T47D (cell line): ENCODE results near the gene BHLHA9.

ENCODE experiments used
- DNase-seq, 2 experiments: peaks; one replicate each; pipeline versions ENCODE4 v3.0.0 to v3.0.0-alpha.2; 2011 to 2012; ENCODE audit warnings: low read depth in 1 of 2, low spot score in 1 of 2
- JUND ChIP-seq: IDR thresholded peaks from 2 replicates; pipeline ENCODE4 v1.6.1; 2012; ENCODE audit warnings: low read depth
- in situ Hi-C: cut with HindIII; loops from 2 replicates; pipeline ENCODE4 v1.10.0; 2016; ENCODE audit warnings: low sequenced_read_pairs, low pct_unique_long_range_greater_than_20kb

The BHLHA9 gene

DNA sequence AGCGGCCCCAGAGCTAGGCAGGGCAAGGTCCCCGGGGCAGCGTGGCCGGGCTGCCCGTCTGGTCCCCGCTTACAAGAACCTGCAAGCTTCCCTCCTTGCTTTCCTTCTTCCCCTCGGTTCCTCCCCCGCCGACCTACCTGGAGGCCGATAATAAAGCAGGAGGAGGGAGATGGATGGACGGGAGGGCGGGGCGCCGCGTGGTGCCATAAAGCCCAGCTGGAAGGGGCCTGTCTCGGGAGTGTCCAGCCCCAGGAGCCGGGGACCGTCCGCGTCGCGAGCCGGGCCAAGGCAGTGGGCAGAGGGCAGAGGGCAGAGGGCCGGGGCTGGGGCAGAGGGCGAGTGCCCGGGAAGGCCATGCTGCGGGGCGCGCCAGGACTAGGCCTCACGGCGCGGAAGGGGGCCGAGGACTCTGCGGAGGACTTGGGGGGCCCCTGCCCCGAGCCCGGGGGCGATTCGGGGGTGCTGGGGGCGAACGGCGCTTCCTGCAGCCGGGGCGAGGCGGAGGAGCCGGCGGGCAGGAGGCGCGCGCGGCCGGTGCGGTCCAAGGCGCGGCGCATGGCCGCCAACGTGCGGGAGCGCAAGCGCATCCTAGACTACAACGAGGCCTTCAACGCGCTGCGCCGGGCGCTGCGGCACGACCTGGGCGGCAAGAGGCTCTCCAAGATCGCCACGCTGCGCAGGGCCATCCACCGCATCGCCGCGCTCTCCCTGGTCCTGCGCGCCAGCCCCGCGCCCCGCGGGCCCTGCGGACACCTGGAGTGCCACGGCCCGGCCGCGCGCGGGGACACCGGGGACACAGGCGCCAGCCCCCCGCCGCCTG lies at the start of gene BHLHA9:
TSS of gene BHLHA9 (plus strand) at position 235 of the 820 bp plus-strand sequence. CDS start at position 355, 120 bp downstream.
- TF ChIP-seq JUND = no peak
- no peak for DNase-seq
- in situ Hi-C loops = no loop called here

DNA sequence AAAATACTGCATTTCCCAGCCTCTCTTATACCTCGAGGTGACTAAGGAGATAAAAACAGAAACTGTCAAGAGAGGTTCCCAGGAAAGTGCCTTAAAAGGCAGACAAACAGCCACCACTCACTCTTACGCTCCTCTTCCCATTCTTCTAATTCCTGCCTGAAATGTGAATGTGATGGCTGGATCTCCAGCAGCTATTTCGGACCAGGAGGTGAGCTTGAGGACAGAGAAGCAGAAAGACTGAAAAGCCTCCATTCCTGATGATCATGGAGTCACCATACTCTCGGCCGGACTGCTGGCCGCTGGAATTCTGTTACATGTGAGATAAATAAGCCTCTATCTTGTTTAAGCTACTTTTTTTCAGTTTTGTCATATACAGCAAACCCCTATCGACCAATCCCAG lies 49.0 kb upstream of the BHLHA9 start:
- no peak for DNase-seq
- in situ Hi-C loops = no loop called here
- no peak for TF ChIP-seq JUND

DNA sequence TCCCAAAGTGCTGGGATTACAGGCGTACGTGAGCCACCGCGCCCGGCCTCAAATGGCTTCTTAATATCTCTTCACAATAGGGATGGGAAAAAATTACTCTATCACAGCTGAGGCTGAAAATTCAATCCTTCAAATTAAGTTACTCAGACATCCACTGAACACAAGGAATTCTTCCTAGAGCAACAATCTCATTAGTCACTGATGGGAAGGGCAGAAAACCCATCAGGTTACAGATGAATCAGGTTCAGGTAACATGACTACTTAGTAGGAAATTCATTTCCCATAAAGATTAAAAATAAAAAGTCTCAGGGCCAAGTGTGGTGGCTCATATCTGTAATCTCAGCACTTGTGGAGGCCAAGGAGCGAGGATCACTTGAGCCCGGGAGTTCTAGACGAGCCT lies 47.9 kb upstream of the BHLHA9 start:
- TF ChIP-seq JUND = no peak
- in situ Hi-C loops = no loop called here
- DNase-seq = no peak

DNA sequence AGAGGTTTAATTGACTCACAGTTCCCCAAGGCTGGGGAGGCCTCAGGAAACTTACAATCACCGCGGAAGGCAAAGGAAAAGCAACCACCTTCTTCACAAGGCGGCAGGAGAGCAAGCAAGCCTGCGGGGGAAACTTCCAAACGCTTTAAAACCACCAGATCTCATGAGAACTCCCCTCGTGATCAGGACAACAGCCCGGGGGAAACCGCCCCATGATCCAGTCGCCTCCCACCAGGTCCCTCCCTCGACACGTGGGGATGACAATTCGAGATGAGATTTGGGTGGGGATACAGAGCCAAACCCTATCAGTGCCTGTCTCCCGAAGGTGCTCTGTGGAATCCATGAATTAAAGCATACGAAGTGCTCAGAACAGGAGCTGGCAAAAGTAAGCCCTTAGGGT lies 46.6 kb upstream of the BHLHA9 start:
- no peak for DNase-seq
- in situ Hi-C loops = no loop called here
- TF ChIP-seq JUND = no peak

DNA sequence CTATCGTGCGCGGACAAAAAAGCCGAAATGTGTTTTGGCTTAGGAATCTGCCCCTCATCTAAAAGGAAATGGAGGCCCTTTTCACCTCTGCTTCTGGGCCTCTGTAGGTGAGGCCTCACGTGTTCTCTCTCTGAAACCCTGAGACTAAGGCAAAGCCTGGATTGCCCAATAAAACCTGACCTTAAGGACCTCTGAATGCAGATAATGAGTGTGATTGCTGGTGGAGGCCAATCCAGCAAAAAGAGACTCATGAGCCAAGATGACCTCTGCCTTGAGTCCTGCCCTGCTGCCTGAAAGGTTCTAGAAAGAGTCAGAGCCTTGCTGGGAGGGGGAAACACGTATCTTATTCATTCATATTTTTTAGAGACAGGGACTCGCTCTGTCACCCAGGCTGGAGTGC lies 45.9 kb upstream of the BHLHA9 start:
- no peak for TF ChIP-seq JUND
- DNase-seq = no peak
- in situ Hi-C loops = no loop called here

DNA sequence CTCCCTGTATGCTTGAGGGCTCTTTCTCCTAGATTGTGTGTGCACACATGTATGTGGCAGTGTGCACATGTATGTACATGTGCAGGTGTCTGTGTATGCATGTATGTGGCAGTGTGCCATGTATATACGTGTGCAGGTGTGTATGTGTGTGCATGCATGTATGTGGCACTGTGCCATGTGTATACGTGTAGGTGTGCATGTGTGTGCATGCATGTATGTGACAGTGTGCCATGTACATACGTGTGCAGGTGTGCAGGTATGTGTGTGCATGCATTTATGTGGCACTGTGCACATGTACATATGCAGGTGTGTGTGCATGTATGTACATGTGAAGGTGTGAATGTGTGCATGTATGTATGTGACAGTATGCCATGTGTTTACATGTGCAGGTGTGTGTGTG lies 43.9 kb upstream of the BHLHA9 start:
- in situ Hi-C loops = no loop called here
- TF ChIP-seq JUND = no peak

DNA sequence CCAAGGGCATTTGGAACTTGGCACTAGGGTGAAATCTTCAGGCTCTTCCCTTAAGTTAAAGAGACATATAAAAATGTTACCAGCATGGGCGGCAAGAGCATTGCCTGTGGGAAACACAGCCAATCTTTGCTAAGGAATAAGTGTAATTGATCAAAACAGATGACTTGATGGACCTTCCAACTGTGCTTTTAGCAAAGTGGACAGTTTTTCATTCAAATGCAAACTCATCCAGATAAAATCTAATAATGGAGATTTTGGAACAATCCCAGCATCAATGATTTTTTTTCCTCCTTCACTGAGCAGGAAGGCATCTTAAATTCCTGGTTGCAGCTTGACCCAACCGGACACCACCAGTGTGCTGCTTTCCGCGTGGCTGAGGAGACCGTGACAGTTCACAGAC lies 42.9 kb upstream of the BHLHA9 start:
- no peak for TF ChIP-seq JUND
- DNase-seq = no peak
- in situ Hi-C loops = no loop called here

More for the DNA sequence above, 43.9 kb upstream of the BHLHA9 start:
- no peak for DNase-seq

DNA sequence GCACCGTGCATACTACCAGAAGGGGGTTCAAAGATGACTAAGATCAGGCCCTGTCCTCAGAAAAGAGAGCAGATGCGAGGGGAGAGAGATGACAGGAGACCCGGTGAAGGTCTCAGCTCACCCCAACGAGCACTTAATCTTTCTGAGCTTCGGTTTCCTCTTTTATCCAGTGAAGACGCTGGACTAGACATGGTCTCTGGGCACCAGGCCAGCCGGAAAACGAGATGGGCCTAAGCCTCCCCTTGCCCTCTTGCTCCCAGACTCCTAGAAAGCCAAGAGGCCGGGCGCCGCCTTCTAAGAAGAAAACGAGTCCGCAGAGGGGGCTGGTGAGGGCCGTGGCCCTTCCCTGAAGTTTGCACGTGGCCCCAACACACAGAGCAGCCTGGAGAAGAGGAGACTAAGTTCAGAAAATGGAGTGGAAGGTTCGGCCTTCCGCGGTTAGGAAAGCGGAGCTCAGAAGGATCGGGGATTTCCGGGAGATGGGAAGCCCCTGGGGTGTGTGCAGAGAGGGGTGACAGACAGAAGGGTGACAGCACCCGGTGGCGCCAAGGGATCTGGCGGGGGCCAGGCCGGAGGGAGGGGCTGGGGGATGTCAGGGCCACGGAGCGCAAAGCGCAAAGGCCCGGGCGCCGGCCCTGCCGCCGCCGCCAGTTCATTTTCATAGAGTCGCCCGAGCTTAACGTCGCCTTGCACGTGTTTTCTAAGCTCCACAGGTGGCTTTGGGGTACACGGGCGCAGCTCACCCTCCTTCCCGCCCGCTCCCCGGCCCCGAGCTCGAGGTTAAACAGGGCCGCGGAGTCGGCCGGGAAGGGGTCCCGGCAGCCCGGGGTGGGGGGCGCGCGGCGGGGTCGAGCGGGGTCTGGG lies 42.1 kb upstream of the BHLHA9 start:
- in situ Hi-C loops = no loop called here
- no peak for TF ChIP-seq JUND
- no peak for DNase-seq

DNA sequence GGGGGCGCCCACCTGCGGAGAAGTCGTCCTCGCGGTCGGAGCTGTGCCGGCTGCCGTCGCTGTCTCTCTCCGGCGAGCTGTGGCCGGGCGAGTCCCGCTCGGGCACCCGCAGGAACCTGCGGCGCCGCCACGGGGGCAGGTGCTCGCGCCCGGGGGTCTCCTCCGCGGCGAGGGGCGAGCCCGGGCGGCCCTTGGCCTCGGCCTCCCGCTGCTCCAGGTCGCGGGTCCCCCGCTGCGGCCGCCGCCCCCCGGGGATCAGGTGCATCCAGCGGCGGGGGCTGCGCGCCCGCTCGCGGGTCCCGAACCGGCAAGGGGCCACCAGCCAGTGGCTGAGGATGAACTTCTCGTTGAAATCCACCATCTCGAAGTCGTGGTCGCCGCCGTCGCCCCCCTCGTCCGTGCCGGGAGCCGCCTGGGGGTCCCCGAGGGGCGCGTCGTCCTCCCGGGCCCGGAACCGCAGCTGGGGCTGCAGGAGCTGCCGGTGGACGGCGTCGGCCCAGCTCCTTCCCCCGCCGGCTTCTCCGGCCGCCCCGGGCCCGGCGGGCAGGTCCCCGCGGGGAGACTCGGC lies 41.4 kb upstream of the BHLHA9 start:
- DNase-seq = no peak
- in situ Hi-C loops = no loop called here

DNA sequence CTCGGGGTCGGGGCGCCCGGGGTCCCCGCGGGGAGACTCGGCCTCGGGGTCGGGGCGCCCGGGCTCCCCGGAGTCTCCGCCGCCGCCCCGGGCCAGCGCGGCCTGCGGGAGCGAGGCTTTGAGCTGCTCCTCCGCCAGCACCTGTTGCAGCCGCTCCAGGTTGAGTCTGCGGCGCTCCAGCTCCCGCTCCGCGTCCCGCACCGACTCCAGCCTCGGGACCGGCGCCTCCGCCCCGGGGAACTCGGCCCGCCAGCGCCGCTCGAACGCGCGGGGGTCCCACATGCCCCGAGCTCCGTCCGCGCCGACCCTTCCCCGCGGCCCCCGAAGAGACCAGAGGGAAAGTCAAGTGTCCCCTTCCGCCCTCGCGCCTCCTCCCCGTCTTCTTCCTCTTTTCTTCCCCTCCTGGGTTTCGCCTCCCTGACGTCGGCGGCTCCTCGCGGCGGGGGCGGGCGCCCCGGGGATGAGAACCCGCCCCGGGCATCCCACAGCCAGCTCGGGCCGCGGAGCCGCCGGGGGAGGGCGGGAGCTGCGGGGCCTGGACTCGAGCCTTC lies 40.8 kb upstream of the BHLHA9 start:
- in situ Hi-C loops = no loop called here
- peak; percentile 24 to 59 for DNase-seq
- no peak for TF ChIP-seq JUND

More for the DNA sequence above, 41.4 kb upstream of the BHLHA9 start:
- TF ChIP-seq JUND = no peak

DNA sequence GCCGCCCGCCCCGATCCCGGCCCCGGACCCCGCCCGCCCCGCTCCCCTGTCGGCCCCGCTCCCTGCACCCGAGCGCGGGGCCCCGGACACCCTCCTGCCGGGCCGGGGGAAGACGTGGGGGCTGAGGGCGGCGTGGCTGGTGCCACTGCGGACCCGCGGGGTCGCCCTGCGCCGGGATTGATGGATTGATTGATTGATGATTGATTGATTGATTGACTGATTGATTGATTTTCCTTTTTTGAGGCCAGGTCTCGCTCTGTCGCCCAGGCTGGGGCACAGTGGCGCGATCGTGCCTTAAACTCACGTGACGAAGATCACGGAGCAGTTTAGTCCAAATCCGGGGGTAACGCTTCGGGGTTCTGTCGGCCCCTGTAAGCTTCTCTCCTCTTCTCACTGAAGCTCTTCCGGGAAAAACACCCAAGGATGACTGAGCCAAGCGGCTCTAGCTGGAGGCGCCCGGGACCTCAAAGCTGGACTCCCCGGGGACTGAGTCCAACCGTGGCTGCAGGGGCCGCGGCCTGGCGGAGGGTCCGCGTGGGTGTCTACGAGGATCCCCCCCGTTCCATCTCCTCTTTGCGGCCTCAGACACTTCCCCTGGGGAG lies 40.2 kb upstream of the BHLHA9 start:
- DNase-seq = no peak
- in situ Hi-C loops = no loop called here
- TF ChIP-seq JUND = no peak

DNA sequence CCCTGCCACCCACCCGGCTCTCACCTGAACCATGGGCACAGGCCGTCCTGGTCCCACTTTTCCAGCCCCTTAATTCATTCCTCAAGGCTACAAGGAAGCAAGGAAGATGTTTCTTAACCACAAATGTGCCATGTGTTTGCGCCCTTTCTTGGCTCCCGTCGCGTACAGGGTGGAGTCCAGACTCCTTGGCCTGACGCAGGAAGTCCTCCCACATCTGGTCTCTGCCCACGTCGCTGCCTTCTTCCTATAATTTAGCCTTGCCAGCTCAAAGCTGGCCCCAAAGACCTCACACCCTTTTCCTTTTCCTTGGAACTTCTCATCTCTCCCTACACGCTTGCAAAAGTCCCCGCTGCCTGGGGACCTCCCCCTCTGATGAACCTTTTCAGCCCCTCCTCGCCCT lies 38.8 kb upstream of the BHLHA9 start:
- DNase-seq = no peak
- in situ Hi-C loops = no loop called here

More for the DNA sequence above, 38.8 kb upstream of the BHLHA9 start:
- no peak for TF ChIP-seq JUND
